Gastroesophageal sphincter (tissue), 4 donors: ENCODE results near the gene HOXC9. TPM values are rescaled to one million over a fixed set of nuclear protein-coding genes. Genes with fewer than 3 reads are reported as not detected.

Source experiments
- ATAC-seq: fragments of 150-250 bp; one replicate; pipeline ENCODE4 v1.9.1; 2016; ENCODE audit warnings: mild to moderate bottlenecking, moderate library complexity
- H3K27ac ChIP-seq, 4 donors: fragments of 200-600 bp; sonication (generic) in 3 of 4; 1 replicate in 3 of 4; 2 replicates in 1 of 4; pipeline ENCODE4 v1.5.1; 2016 to 2019
- H3K27me3 ChIP-seq: fragments of 200-600 bp; sonication (generic); one replicate; pipeline ENCODE4 v1.5.1; 2019
- H3K36me3 ChIP-seq, 2 donors: fragments of 200-600 bp; sonication (generic); one replicate each; pipeline ENCODE4 v1.5.1; 2019; ENCODE audit warnings: control low read depth in 1 of 2
- H3K4me1 ChIP-seq, 3 donors: fragments of 200-600 bp; sonication (generic); 1 replicate in 2 of 3; 2 replicates in 1 of 3; pipeline ENCODE4 v1.5.1; 2016 to 2019; ENCODE audit warnings: control low read depth in 2 of 3
- H3K4me3 ChIP-seq, 2 donors: fragments of 200-600 bp; sonication (generic); one replicate each; pipeline ENCODE4 v1.5.1; 2019; ENCODE audit warnings: mild to moderate bottlenecking in 1 of 2, moderate library complexity in 1 of 2
- H3K9me3 ChIP-seq, 3 donors: fragments of 200-600 bp; sonication (generic); one replicate each; pipeline ENCODE4 v1.5.1; 2017 to 2019; ENCODE audit warnings: control low read depth in 2 of 3
- EP300 ChIP-seq: sonication (generic); formaldehyde crosslinking; IDR thresholded peaks from one replicate; pipeline ENCODE4 v1.6.1; 2017; ENCODE audit warnings: antibody characterized with exemption, mild to moderate bottlenecking
- POLR2A ChIP-seq, 2 donors: fragments of 450-650 bp; IDR thresholded peaks; one replicate each; pipeline ENCODE4 v1.6.1; 2017; ENCODE audit warnings: antibody characterized with exemption in 2 of 2, mild to moderate bottlenecking in 2 of 2, moderate library complexity in 1 of 2
- POLR2AphosphoS5 ChIP-seq: sonication (generic); formaldehyde crosslinking; IDR thresholded peaks from one replicate; pipeline ENCODE4 v1.6.1; 2017; ENCODE audit warnings: antibody characterized with exemption
- WGBS, 2 donors: methylation state at CpG; one replicate each; pipeline ENCODE4 v1.1.5; 2018; ENCODE audit warnings: low coverage in 1 of 2; 5-methylcytosine and 5-hydroxymethylcytosine counted together
- total RNA-seq, 4 donors: library from RNA; depleted of rRNA; stranded (reverse); fragments of >200 nt; gene quantifications; one replicate each; pipeline ENCODE4 v1.1.0, GENCODE V29; 2016
- TF ChIP-seq, protein P1 (sequence below), 4 experiments: fragments of 200-600 bp in 2 of 4; fragments of 450-650 bp in 2 of 4; sonication (generic) in 1 of 4; IDR thresholded peaks; one replicate each; pipeline ENCODE4 v1.5.1; 2017 to 2019; ENCODE audit warnings: antibody characterized with exemption in 4 of 4, mild to moderate bottlenecking in 2 of 4, moderate library complexity in 2 of 4

Gene HOXC9
- total RNA-seq, 4 donors from 2014 or later = not detected

DNA sequence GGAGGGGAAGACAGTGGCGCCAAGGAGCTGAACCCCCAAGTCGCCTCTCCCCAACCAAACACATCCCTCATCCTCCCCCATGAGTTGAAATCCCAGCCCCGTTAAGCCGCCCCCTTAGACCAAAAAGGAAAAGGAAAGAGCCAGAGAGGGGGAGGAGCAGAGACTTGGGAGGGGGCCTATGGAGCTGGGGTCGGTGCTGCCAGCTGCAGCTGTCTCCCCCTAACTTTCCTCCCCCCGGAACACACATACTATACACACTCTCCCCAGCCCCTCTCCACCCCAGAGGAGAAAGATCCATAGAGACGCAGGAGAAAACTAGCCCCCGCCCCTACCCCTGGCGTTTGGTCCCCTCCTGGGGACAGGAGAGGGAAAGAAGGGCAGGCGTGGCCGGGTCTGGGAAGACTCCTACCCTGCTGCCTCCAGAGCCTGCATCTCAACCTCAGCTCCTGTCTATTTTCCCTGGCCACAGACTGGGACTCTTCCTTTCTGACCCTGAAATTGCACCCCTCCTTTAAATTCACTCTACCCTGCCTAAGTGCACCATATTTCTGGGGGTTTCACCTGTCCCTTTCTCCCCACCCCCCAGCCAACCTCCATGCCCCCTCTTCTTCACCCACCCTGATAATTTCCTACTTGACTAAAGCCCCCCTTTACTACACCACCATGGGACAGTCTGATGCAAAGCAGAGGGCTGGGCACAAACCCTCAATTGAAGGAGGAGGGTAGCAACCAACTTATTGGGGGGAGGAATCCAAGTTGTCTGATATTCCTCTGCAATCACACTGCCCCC, 1.7 kb upstream of the HOXC9 start:
- no peak for ATAC-seq
- Histone ChIP-seq H3K4me3 (no peak overlapping the region), H3K27ac (no peak overlapping the region), H3K9me3 (no peaks in the 10 kb centered on the region), H3K36me3 (no peaks in the 10 kb centered on the region), H3K4me1 (peaks cover 0 to 53% (median 34%) of the 10 kb centered on the region in 3 donors), H3K27me3 (peaks cover 100% of the 10 kb centered on the region)
- TF ChIP-seq POLR2A (IDR thresholded peaks at IDR 0.05) (no peak), POLR2AphosphoS5 (no peak), EP300 (no peak)
- TF ChIP-seq, protein P1, sequence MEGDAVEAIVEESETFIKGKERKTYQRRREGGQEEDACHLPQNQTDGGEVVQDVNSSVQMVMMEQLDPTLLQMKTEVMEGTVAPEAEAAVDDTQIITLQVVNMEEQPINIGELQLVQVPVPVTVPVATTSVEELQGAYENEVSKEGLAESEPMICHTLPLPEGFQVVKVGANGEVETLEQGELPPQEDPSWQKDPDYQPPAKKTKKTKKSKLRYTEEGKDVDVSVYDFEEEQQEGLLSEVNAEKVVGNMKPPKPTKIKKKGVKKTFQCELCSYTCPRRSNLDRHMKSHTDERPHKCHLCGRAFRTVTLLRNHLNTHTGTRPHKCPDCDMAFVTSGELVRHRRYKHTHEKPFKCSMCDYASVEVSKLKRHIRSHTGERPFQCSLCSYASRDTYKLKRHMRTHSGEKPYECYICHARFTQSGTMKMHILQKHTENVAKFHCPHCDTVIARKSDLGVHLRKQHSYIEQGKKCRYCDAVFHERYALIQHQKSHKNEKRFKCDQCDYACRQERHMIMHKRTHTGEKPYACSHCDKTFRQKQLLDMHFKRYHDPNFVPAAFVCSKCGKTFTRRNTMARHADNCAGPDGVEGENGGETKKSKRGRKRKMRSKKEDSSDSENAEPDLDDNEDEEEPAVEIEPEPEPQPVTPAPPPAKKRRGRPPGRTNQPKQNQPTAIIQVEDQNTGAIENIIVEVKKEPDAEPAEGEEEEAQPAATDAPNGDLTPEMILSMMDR (IDR thresholded peaks at IDR 0.05) = no peak
- 9 to 17% methylated on average over 1 to 6 of the region's 11 CpGs for WGBS, 2 donors

DNA sequence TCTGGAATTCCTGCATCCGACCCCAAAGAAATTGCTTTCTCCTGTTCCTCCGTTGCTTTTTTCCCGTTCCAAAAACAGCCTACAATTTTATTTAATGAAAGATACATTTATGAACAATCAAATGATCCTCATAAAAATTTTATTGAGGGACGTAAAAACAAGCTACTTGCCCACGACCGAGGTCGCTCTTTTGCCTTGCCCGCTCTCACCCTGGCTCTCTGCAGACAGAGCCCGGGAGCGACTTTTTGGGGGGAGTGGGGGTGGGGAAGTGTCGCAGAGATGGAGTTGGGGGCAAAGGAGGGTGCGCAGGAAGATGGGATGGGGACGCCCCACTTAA, 1.1 kb upstream of the HOXC9 start:
- no peaks in the 10 kb centered on the region for H3K9me3 ChIP-seq
- peaks cover 100% of the 10 kb centered on the region for H3K27me3 ChIP-seq
- H3K36me3 ChIP-seq = no peaks in the 10 kb centered on the region
- H3K27ac ChIP-seq = no peak overlapping the region
- TF ChIP-seq POLR2A (IDR thresholded peaks at IDR 0.05) (no peak), POLR2AphosphoS5 (no peak), EP300 (no peak)
- TF ChIP-seq, protein P1 (IDR thresholded peaks at IDR 0.05) = no peak
- no peak for ATAC-seq
- H3K4me3 ChIP-seq = no peak overlapping the region
- 6 to 8% methylated on average over 10 to 12 of the region's 13 CpGs for WGBS, 2 donors
- peaks cover 0 to 51% (median 34%) of the 10 kb centered on the region in 3 donors for H3K4me1 ChIP-seq

DNA sequence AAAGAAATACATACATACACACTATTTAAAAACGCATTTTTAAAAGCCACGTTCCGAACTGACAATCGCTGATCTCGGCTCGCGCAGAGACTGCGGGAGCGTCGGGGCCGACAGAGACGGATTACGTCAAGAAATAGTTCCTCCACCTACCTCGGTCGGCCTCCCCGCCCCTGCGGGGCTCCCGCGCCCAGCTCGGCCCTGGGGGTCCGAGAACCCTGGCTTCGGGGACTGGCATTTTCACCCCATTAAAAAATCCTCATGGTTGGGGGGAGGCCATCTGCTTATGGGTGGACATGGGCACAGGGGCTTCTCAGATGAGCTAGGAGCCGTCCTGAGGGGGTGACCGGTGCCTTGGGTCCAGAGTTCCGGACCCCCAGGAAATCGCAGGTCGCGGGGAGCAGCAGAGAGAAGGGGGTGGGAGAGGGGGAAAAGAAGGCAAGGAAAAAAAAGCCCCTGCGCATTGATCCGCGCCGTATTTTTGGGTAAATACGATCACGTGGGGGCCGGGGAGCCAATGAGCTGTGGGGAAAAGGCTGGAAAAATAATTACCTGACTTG, 324 bp upstream of the HOXC9 start:
- ATAC-seq = no peak
- Histone ChIP-seq H3K4me1 (peaks cover 0 to 43% (median 26%) of the 10 kb centered on the region in 3 donors), H3K4me3 (peak overlapping the region in 1 of 2 donors; percentile 39), H3K9me3 (no peaks in the 10 kb centered on the region), H3K27ac (no peak overlapping the region), H3K36me3 (no peaks in the 10 kb centered on the region), H3K27me3 (peaks cover 100% of the 10 kb centered on the region)
- TF ChIP-seq POLR2A (IDR thresholded peaks at IDR 0.05) (no peak), POLR2AphosphoS5 (no peak)
- TF ChIP-seq, protein P1 (IDR thresholded peaks at IDR 0.05) = no peak
- WGBS, 2 donors = 2 to 5% methylated on average over 12 to 14 of the region's 35 CpGs

DNA sequence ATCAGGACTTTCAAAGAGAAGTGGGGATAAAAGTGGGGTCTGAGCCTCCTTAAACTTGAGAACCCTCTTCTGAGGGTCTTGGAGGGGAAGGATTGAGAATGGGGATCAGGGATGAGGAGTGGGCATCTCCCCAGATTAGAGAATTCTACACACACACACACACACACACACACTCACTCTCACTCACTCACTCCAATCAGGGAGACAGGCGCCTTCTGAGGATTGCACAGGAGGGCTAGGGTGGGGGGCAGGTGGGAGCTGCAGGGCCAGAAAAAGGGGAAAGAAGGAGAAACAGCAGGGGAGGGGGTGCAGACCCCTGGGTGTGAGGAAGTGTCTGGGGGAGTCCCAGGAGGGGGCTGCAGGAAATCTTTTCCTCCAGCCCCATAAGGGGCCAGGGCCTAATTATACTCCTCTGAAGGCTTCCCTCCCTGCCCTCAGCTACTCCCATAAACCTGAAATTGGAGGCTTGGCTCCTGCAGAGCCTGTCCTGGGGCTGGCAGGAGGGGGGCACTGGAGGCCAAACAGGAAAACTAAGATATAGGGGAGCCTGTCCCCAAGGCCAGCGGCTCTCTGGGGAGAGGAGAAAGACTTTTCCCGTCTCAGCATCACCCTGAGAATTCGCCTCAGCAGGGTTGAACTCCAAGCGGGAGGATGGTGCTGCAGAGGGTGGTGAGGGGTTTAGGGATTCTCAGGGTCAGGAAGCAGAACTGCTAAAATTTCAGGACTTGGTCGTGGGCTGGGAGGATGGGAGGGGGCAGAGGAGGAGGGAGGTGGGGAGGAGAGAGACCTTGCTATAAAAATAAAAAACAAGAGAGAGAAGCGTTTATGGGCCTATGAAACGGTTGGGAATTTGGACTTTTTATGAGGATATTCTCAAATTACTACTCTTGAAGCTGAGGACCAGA, 1.6 kb downstream of the HOXC9 start:
- no peaks in the 10 kb centered on the region for H3K9me3 ChIP-seq
- TF ChIP-seq, protein P1 (IDR thresholded peaks at IDR 0.05) = no peak
- TF ChIP-seq POLR2A (IDR thresholded peaks at IDR 0.05) = no peak
- no peak for TF ChIP-seq EP300
- TF ChIP-seq POLR2AphosphoS5 = no peak
- ATAC-seq = no peak
- no peak overlapping the region for H3K27ac ChIP-seq
- peaks cover 100% of the 10 kb centered on the region for H3K27me3 ChIP-seq
- H3K36me3 ChIP-seq = no peaks in the 10 kb centered on the region
- no peak overlapping the region for H3K4me3 ChIP-seq
- peaks cover 0 to 37% (median 15%) of the 10 kb centered on the region in 3 donors for H3K4me1 ChIP-seq
- 10 to 34% methylated on average over 2 to 8 of the region's 8 CpGs for WGBS, 2 donors
